Keratinocyte (primary cell): ENCODE data around the gene ZSCAN22. TPM values are rescaled to one million over a fixed set of nuclear protein-coding genes. Genes with fewer than 3 reads are reported as not detected.

Experiments used
- DNase-seq: peaks from one replicate; pipeline ENCODE4 v3.0.0-alpha.2; 2011; ENCODE audit warnings: low read depth, missing footprints, low spot score
- FAIRE-seq: peaks from 2 replicates; lab custom pipeline; 2011; peaks lifted over from hg19 to GRCh38; lab: Jason Lieb, UNC
- H2AFZ ChIP-seq: 2 replicates; pipeline ENCODE4 v1.6.0; 2012; ENCODE audit warnings: low read length, control low read depth, inconsistent platforms; ENCODE audit not compliant: control insufficient read depth
- H3K27ac ChIP-seq: 2 replicates; pipeline ENCODE4 v1.5.1; 2011; ENCODE audit warnings: low read length; ENCODE audit not compliant: control insufficient read depth, insufficient read depth
- H3K27me3 ChIP-seq: 3 replicates; pipeline ENCODE4 v1.6.0; 2011; ENCODE audit warnings: low read length; ENCODE audit not compliant: control insufficient read depth, insufficient read depth; ENCODE audit errors: extremely low read depth
- H3K36me3 ChIP-seq, 2 experiments: 2 replicates in 1 of 2; 3 replicates in 1 of 2; pipeline ENCODE4 v1.5.1; 2011; ENCODE audit warnings: low read length in 2 of 2, mild to moderate bottlenecking in 1 of 2; ENCODE audit not compliant: control insufficient read depth in 2 of 2, insufficient read depth in 2 of 2; ENCODE audit errors: extremely low read depth in 1 of 2
- H3K4me1 ChIP-seq: 3 replicates; pipeline ENCODE4 v1.5.1; 2011; ENCODE audit warnings: low read length; ENCODE audit not compliant: control insufficient read depth, insufficient read depth; ENCODE audit errors: extremely low read depth
- H3K4me2 ChIP-seq: 3 replicates; pipeline ENCODE4 v1.6.0; 2011; ENCODE audit warnings: low read depth, low read length; ENCODE audit not compliant: control insufficient read depth, insufficient read depth; ENCODE audit errors: extremely low read depth
- H3K4me3 ChIP-seq, 3 experiments: fragments of 200-600 bp in 1 of 3; sonication (generic) in 1 of 3; 2 replicates in 2 of 3; 3 replicates in 1 of 3; pipeline ENCODE4 v1.5.1; 2011 to 2016; ENCODE audit warnings: low read length in 3 of 3, mild to moderate bottlenecking in 3 of 3, control low read depth in 2 of 3, inconsistent platforms in 1 of 3, low read depth in 1 of 3, mixed read lengths in 1 of 3, mixed run types in 1 of 3, moderate library complexity in 1 of 3; ENCODE audit not compliant: control insufficient read depth in 2 of 3, insufficient read depth in 2 of 3; ENCODE audit errors: extremely low read depth in 1 of 3
- H3K79me2 ChIP-seq: 2 replicates; pipeline ENCODE4 v1.6.0; 2012; ENCODE audit warnings: low read length; ENCODE audit not compliant: control insufficient read depth, insufficient read depth
- H3K9ac ChIP-seq: 3 replicates; pipeline ENCODE4 v1.6.0; 2011; ENCODE audit warnings: low read length; ENCODE audit not compliant: control insufficient read depth, insufficient read depth; ENCODE audit errors: extremely low read depth
- H3K9me1 ChIP-seq: 3 replicates; pipeline ENCODE4 v1.6.0; 2011; ENCODE audit warnings: low read length; ENCODE audit not compliant: control insufficient read depth, insufficient read depth; ENCODE audit errors: extremely low read depth
- H3K9me3 ChIP-seq: 2 replicates; pipeline ENCODE4 v1.5.1; 2012; ENCODE audit warnings: low read depth, low read length; ENCODE audit not compliant: control insufficient read depth
- H4K20me1 ChIP-seq: 3 replicates; pipeline ENCODE4 v1.6.0; 2011; ENCODE audit warnings: low read length; ENCODE audit not compliant: control insufficient read depth, insufficient read depth; ENCODE audit errors: extremely low read depth
- CTCF ChIP-seq, 3 experiments: IDR thresholded peaks in 1 of 3; conservative IDR thresholded peaks in 1 of 3; optimal IDR thresholded peaks in 1 of 3; 2 replicates in 2 of 3; 3 replicates in 1 of 3; pipeline versions ENCODE3 to v1.5.1; 2011; ENCODE audit warnings: low read length in 3 of 3, mild to moderate bottlenecking in 3 of 3, moderate library complexity in 2 of 3, control low read depth in 1 of 3, inconsistent platforms in 1 of 3; ENCODE audit not compliant: insufficient read depth in 2 of 3; ENCODE audit errors: extremely low read depth in 1 of 3
- EZH2 ChIP-seq: IDR thresholded peaks from one replicate; pipeline ENCODE4 v1.6.1; 2012; ENCODE audit warnings: inconsistent platforms, mild to moderate bottlenecking, low read length, moderate library complexity
- dilution Hi-C: fragments of 300-500 bp; cut with MboI; formaldehyde crosslinking; loops from one replicate; pipeline ENCODE4 v1.7.0; 2020; ENCODE audit warnings: low sequenced_read_pairs; ENCODE audit not compliant: extremely low pct_ligation_motif_present
- polyA plus RNA-seq, 5 experiments: library from polyadenylated mRNA; depleted of rRNA in 3 of 5; stranded (reverse) in 3 of 5; stranded (forward) in 1 of 5; unstranded in 1 of 5; fragments of >200 nt; gene quantifications; 1 replicate in 1 of 5; 2 replicates in 3 of 5; 3 replicates in 1 of 5; pipeline versions ENCODE4 v1.2.1 to v1.2.3, GENCODE V29; 2011 to 2012; ENCODE audit warnings: missing spikeins in 2 of 5, low read depth in 1 of 5, low replicate concordance in 1 of 5

Gene ZSCAN22
- polyA plus RNA-seq, 1 donor (not counting 4 experiments of a cell fraction or from before 2014, with no cell fraction given): 2.5 TPM

GRCh38 chr19:58350871-58351557 is 24.2 kb downstream of the ZSCAN22 start:
- no peaks in the 10 kb centered on the region for H3K9me1 ChIP-seq
- H3K4me3 ChIP-seq: no peak overlapping the region
- H4K20me1 ChIP-seq: no peaks in the 10 kb centered on the region
- H3K36me3 ChIP-seq: no peaks in the 10 kb centered on the region
- no peak overlapping the region for H3K9ac ChIP-seq
- no peak overlapping the region for H3K4me2 ChIP-seq
- H3K79me2 ChIP-seq: no peaks in the 10 kb centered on the region
- H3K27me3 ChIP-seq: peaks cover 41% of the 10 kb centered on the region
- dilution Hi-C loops: no loop called here
- FAIRE-seq: no peak
- TF ChIP-seq CTCF (optimal IDR thresholded peaks at IDR 0.05 in 1 of 3, IDR thresholded peaks at IDR 0.05 in 1 of 3, conservative IDR thresholded peaks at IDR 0.05 in 1 of 3; ENCODE audit: extremely low read depth in 1 of 3, insufficient read depth in 2 of 3, low read length in 3 of 3) (no peak), EZH2 (no peak)
- no peaks in the 10 kb centered on the region for H3K4me1 ChIP-seq
- H3K9me3 ChIP-seq: peaks cover under 1% of the 10 kb centered on the region
- DNase-seq: no peak
- no peak overlapping the region for H2AFZ ChIP-seq
- no peak overlapping the region for H3K27ac ChIP-seq

GRCh38 chr19:58351558-58351878 is 24.7 kb downstream of the ZSCAN22 start:
- FAIRE-seq: no peak
- H3K27ac ChIP-seq: no peak overlapping the region
- no peak overlapping the region for H2AFZ ChIP-seq
- H3K4me1 ChIP-seq: no peaks in the 10 kb centered on the region
- dilution Hi-C loops: no loop called here
- H3K27me3 ChIP-seq: peaks cover 45% of the 10 kb centered on the region
- H3K79me2 ChIP-seq: no peaks in the 10 kb centered on the region
- H4K20me1 ChIP-seq: no peaks in the 10 kb centered on the region
- no peaks in the 10 kb centered on the region for H3K36me3 ChIP-seq
- TF ChIP-seq CTCF (optimal IDR thresholded peaks at IDR 0.05 in 1 of 3, IDR thresholded peaks at IDR 0.05 in 1 of 3, conservative IDR thresholded peaks at IDR 0.05 in 1 of 3; ENCODE audit: extremely low read depth in 1 of 3, insufficient read depth in 2 of 3, low read length in 3 of 3) (no peak), EZH2 (no peak)
- DNase-seq: no peak
- peaks cover 3% of the 10 kb centered on the region for H3K9me3 ChIP-seq
- no peak overlapping the region for H3K9ac ChIP-seq
- no peak overlapping the region for H3K4me2 ChIP-seq
- H3K4me3 ChIP-seq: no peak overlapping the region
- H3K9me1 ChIP-seq: no peaks in the 10 kb centered on the region
